Measurements from ENCODE around the gene SMO.

Gene SMO

DNA sequence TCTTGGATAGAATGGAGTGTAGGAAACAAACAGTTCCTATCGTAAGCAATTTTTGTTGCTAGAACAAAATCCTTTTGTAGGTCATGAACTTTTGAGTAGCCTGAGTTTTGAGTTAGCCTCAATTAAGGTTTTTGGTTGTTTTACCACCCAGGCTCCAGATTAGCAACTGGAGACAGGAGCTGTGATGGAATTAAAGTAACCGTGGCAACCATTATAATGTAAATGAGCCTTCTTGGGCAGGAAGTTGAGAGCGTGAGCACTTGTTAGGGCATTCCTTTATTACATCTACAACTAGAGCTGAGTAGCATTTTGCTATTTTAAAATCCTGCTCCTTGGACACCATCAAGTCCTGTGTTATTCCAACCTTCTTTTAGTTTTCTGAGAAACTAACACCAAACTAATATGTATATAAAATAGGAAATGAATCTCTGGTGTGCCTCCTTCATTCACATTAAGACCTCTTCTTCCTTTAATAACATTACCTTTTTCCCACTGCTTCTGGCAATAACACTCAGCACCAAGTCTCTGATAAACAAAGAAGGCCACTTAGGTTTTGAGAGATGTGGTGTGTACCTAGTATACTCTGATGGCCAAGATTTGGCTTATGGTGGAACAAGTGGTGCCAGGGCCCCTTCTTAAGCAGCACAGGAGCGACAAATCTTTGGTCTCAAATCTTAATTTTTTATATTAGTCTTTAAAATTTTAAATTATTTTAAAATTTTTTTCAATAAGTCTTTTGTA is 70.4 kb downstream of the SMO start:
- H3K9me3 ChIP-seq (ENCODE audit: control insufficient read depth, insufficient read depth, low read length): no peaks in the 10 kb centered on the region
- no peak overlapping the region for H3K4me3 ChIP-seq (ENCODE audit: low read length)
- no peak overlapping the region for H3K27ac ChIP-seq (ENCODE audit: low read length)
- no peaks in the 10 kb centered on the region for H3K36me3 ChIP-seq (ENCODE audit: control insufficient read depth, insufficient read depth, low read length)
- H3K27me3 ChIP-seq (ENCODE audit: control insufficient read depth, insufficient read depth, low read length): no peaks in the 10 kb centered on the region
- H3K4me1 ChIP-seq (ENCODE audit: control insufficient read depth, insufficient read depth, low read length): peaks cover 1% of the 10 kb centered on the region; the same call in 1 of the 2 replicates
- no CpG with 5 or more reads among the region's 4 CpGs for WGBS (ENCODE audit: insufficient coverage, insufficient read length)
- peak; percentile 79 for DNase-seq (ENCODE audit: low read depth, low spot score)

DNA sequence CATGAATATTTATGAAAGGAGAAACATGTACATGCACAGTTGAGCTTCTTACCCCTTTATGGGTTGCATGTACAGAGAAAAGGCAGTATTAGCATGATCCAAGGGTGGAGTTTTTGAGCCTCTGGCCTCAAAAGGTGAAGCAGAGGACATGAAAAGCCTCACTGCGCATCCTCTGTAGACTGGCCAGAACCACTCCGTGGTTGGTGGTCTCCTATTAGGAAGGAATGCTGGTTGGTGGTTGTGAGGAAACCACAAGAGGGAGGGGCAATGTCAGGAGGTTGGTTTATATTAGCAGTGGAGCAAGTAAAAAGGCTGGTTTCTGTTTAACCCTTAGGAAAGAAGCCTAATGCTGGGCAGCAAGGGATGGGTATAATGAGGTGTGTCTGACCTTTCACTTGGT is 73.9 kb downstream of the SMO start:
- no peaks in the 10 kb centered on the region for H3K27me3 ChIP-seq (ENCODE audit: control insufficient read depth, insufficient read depth, low read length)
- H3K4me3 ChIP-seq (ENCODE audit: low read length): no peak overlapping the region
- no peaks in the 10 kb centered on the region for H3K36me3 ChIP-seq (ENCODE audit: control insufficient read depth, insufficient read depth, low read length)
- no peaks in the 10 kb centered on the region for H3K9me3 ChIP-seq (ENCODE audit: control insufficient read depth, insufficient read depth, low read length)
- WGBS (ENCODE audit: insufficient coverage, insufficient read length): no CpG with 5 or more reads among the region's 2 CpGs
- DNase-seq (ENCODE audit: low read depth, low spot score): no peak
- no peaks in the 10 kb centered on the region; the same call in 1 of the 2 replicates for H3K4me1 ChIP-seq (ENCODE audit: control insufficient read depth, insufficient read depth, low read length)
- no peak overlapping the region for H3K27ac ChIP-seq (ENCODE audit: low read length)
